Panc1 (cell line): ENCODE measurements around the gene SERPINB13.

Experiments used
- POLR2AphosphoS5 ChIP-seq: IDR thresholded peaks from 2 replicates; pipeline ENCODE4 v1.6.1; 2012; ENCODE audit warnings: mild to moderate bottlenecking, low read depth, low read length, moderate library complexity
- SIN3A ChIP-seq: IDR thresholded peaks from 2 replicates; pipeline ENCODE4 v1.6.1; 2012; ENCODE audit warnings: low read depth, mild to moderate bottlenecking, low read length, moderate library complexity, borderline replicate concordance; ENCODE audit not compliant: insufficient read depth
- TCF7L2 ChIP-seq: IDR thresholded peaks from 2 replicates; pipeline ENCODE4 v1.6.1; 2011; ENCODE audit warnings: mild to moderate bottlenecking, low read depth, low read length, inconsistent platforms
- TF ChIP-seq, protein P1 (sequence below): fragments of 450-650 bp; IDR thresholded peaks from 2 replicates; pipeline ENCODE4 v1.5.1; 2017; ENCODE audit warnings: mild to moderate bottlenecking
- TF ChIP-seq, protein P2 (sequence below), 2 experiments: IDR thresholded peaks; 2 replicates each; pipeline ENCODE4 v1.6.1; 2011 to 2012; ENCODE audit warnings: low read depth in 2 of 2, control low read depth in 1 of 2, low read length in 1 of 2, mild to moderate bottlenecking in 1 of 2, moderate library complexity in 1 of 2; ENCODE audit not compliant: insufficient read depth in 1 of 2

GRCh38 chr18:63626431-63626830 lies 39.3 kb downstream of the SERPINB13 start:
- TF ChIP-seq, protein P1, sequence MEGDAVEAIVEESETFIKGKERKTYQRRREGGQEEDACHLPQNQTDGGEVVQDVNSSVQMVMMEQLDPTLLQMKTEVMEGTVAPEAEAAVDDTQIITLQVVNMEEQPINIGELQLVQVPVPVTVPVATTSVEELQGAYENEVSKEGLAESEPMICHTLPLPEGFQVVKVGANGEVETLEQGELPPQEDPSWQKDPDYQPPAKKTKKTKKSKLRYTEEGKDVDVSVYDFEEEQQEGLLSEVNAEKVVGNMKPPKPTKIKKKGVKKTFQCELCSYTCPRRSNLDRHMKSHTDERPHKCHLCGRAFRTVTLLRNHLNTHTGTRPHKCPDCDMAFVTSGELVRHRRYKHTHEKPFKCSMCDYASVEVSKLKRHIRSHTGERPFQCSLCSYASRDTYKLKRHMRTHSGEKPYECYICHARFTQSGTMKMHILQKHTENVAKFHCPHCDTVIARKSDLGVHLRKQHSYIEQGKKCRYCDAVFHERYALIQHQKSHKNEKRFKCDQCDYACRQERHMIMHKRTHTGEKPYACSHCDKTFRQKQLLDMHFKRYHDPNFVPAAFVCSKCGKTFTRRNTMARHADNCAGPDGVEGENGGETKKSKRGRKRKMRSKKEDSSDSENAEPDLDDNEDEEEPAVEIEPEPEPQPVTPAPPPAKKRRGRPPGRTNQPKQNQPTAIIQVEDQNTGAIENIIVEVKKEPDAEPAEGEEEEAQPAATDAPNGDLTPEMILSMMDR: no peak
- TF ChIP-seq, protein P2, sequence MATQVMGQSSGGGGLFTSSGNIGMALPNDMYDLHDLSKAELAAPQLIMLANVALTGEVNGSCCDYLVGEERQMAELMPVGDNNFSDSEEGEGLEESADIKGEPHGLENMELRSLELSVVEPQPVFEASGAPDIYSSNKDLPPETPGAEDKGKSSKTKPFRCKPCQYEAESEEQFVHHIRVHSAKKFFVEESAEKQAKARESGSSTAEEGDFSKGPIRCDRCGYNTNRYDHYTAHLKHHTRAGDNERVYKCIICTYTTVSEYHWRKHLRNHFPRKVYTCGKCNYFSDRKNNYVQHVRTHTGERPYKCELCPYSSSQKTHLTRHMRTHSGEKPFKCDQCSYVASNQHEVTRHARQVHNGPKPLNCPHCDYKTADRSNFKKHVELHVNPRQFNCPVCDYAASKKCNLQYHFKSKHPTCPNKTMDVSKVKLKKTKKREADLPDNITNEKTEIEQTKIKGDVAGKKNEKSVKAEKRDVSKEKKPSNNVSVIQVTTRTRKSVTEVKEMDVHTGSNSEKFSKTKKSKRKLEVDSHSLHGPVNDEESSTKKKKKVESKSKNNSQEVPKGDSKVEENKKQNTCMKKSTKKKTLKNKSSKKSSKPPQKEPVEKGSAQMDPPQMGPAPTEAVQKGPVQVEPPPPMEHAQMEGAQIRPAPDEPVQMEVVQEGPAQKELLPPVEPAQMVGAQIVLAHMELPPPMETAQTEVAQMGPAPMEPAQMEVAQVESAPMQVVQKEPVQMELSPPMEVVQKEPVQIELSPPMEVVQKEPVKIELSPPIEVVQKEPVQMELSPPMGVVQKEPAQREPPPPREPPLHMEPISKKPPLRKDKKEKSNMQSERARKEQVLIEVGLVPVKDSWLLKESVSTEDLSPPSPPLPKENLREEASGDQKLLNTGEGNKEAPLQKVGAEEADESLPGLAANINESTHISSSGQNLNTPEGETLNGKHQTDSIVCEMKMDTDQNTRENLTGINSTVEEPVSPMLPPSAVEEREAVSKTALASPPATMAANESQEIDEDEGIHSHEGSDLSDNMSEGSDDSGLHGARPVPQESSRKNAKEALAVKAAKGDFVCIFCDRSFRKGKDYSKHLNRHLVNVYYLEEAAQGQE (IDR thresholded peaks at IDR 0.05; ENCODE audit: insufficient read depth in 1 of 2, low read depth in 2 of 2, low read length in 1 of 2): no peak
- no peak for TF ChIP-seq POLR2AphosphoS5
- no peak for TF ChIP-seq TCF7L2
- TF ChIP-seq SIN3A: no peak
